ENCODE data around the gene ENO4. TPM values are rescaled to one million over a fixed set of nuclear protein-coding genes. Genes with fewer than 3 reads are reported as not detected.

The ENO4 gene
- total and polyA plus RNA-seq, 12 donors, result 0.11 to 0.19 (median 0.13) TPM; not detected in 9

DNA sequence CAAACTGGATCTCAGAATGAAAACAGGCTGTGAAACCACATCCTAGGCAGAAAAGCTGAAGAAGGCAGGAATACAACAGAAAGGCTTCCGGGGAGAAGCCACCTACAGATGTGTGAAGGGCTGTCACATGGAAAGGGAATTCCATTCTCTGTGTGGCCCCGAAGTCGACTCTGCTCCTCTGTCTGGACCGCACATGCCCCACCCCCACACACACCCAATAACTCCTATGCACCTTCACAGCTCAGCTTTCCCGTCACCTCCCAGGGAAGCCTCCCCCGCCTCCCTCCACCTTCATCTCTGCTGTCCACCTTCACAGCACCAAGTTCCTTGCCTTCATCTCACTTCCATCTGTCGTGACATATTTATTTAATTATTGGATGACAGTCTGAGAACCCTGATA, 23.4 kb upstream of the ENO4 start:
- Histone ChIP-seq H3K4me1 (no peaks in the 10 kb centered on the region), H3K27me3 (peaks cover 0 to 13% (median 0%) of the 10 kb centered on the region in 7 donors), H3K36me3 (no peaks in the 10 kb centered on the region), H3K27ac (no peak overlapping the region), H3K9me3 (no peaks in the 10 kb centered on the region), H3K4me3 (no peak overlapping the region)
- 66 to 67% methylated on average over 7 of the region's 7 CpGs for WGBS, 2 donors
- no peak for DNase-seq
- intact Hi-C loops (cut with DNase I), result no loop called here
- TF ChIP-seq, protein P1, sequence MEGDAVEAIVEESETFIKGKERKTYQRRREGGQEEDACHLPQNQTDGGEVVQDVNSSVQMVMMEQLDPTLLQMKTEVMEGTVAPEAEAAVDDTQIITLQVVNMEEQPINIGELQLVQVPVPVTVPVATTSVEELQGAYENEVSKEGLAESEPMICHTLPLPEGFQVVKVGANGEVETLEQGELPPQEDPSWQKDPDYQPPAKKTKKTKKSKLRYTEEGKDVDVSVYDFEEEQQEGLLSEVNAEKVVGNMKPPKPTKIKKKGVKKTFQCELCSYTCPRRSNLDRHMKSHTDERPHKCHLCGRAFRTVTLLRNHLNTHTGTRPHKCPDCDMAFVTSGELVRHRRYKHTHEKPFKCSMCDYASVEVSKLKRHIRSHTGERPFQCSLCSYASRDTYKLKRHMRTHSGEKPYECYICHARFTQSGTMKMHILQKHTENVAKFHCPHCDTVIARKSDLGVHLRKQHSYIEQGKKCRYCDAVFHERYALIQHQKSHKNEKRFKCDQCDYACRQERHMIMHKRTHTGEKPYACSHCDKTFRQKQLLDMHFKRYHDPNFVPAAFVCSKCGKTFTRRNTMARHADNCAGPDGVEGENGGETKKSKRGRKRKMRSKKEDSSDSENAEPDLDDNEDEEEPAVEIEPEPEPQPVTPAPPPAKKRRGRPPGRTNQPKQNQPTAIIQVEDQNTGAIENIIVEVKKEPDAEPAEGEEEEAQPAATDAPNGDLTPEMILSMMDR (IDR thresholded peaks at IDR 0.05), result no peak
- ATAC-seq, result no peak

DNA sequence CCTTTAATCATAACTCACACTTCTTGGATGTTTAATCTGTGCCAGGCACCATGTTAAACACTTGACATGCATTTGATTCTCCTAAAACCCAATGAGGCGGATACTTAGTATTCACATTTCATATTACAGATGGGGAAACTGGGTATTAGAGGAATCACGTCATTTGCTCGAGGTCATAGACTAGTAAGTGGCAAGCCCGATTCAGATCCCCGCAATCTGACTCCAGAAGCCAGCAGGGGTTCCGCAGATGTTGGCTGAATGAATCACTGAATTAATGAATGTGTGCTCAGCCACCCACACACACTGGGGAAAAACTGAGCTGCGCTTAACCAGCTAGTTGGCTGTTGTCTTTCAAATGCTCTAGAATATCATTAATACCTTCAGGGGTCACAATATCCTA, 22.5 kb upstream of the ENO4 start:
- no peak overlapping the region for H3K27ac ChIP-seq
- DNase-seq, result no peak
- TF ChIP-seq, protein P1 (IDR thresholded peaks at IDR 0.05), result no peak

DNA sequence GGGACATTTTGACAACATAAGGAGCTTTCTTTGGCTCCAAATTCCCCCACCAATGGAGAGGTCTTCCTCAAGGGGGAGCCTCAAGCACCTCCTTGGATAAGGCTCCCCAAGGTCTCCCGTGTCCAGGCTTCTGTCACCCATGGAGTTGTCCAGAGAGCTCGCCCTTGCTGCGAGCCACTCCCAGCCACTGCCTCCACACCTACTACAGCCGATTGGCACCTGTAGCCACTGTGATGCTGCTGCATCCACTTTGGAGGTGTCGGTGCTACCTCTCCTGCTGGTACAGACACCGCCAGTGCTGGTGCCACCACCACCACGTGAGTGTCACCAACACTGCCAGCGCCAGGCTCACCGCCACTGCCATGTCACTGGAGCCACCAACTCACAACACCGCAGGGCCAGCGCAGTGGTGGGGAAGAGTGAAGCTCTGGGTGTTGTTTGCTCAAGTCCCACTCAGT, 22.1 kb upstream of the ENO4 start:
- Histone ChIP-seq H3K36me3 (no peaks in the 10 kb centered on the region), H3K9me3 (no peaks in the 10 kb centered on the region), H3K4me1 (no peaks in the 10 kb centered on the region), H3K27ac (no peak overlapping the region), H3K4me3 (no peak overlapping the region), H3K27me3 (peaks cover 0 to 6% (median 0%) of the 10 kb centered on the region in 7 donors)
- TF ChIP-seq, protein P1 (IDR thresholded peaks at IDR 0.05), result no peak
- intact Hi-C loops (cut with DNase I), result no loop called here
- WGBS, 2 donors, result 86 to 87% methylated on average over 11 of the region's 11 CpGs
- DNase-seq (no peak), ATAC-seq (no peak)

More for the DNA sequence above, 22.5 kb upstream of the ENO4 start:
- WGBS, 2 donors, result 80 to 83% methylated on average over 7 of the region's 7 CpGs
- Histone ChIP-seq H3K4me3 (no peak overlapping the region), H3K36me3 (no peaks in the 10 kb centered on the region), H3K27me3 (peaks cover 0 to 6% (median 0%) of the 10 kb centered on the region in 7 donors), H3K9me3 (no peaks in the 10 kb centered on the region), H3K4me1 (no peaks in the 10 kb centered on the region)
- ATAC-seq, result no peak
- intact Hi-C loops (cut with DNase I), result no loop called here

DNA sequence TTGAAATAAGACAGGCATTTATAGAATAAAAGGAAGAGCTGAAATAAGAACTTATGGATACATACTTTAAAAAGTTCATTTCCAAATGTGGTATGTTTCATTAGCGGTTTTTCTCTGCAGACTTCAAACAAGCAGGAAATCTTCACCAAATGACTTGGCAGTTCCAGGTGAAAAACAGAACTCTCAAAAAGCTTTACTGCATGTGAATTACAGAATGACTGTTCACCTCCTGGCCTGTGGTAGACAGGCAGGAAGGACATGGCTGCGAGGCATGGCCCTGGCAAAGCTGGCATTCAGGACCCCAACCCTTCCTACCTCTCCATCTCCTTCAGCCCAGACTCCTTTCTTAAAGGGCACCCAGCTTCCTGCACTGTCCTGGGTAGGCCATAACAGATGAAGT, 21.2 kb upstream of the ENO4 start:
- 82 to 83% methylated on average over 2 of the region's 2 CpGs for WGBS, 2 donors

More for the DNA sequence above, 21.2 kb upstream of the ENO4 start:
- TF ChIP-seq, protein P1 (IDR thresholded peaks at IDR 0.05), result no peak
- intact Hi-C loops (cut with DNase I), result no loop called here
- peaks cover 0 to 6% (median 0%) of the 10 kb centered on the region in 7 donors for H3K27me3 ChIP-seq
- ATAC-seq, result no peak
- H3K27ac ChIP-seq, result no peak overlapping the region
- no peak for DNase-seq
- H3K4me3 ChIP-seq, result no peak overlapping the region
- no peaks in the 10 kb centered on the region for H3K9me3 ChIP-seq
- H3K4me1 ChIP-seq, result no peaks in the 10 kb centered on the region
- H3K36me3 ChIP-seq, result no peaks in the 10 kb centered on the region

Measured in heart right ventricle (tissue), 16 donors.